NCI-H526 treated with DMSO at 0.1 percent for 48 hours (cell line): ENCODE results near the gene FGD3.

Source experiments
- DNase-seq: peaks from one replicate; lab custom pipeline; 2025; lab: John Stamatoyannopoulos, UW

Gene FGD3

GRCh38 chr9:93028448-93029006, 81.2 kb downstream of the FGD3 start:
- no peak for DNase-seq

DNA sequence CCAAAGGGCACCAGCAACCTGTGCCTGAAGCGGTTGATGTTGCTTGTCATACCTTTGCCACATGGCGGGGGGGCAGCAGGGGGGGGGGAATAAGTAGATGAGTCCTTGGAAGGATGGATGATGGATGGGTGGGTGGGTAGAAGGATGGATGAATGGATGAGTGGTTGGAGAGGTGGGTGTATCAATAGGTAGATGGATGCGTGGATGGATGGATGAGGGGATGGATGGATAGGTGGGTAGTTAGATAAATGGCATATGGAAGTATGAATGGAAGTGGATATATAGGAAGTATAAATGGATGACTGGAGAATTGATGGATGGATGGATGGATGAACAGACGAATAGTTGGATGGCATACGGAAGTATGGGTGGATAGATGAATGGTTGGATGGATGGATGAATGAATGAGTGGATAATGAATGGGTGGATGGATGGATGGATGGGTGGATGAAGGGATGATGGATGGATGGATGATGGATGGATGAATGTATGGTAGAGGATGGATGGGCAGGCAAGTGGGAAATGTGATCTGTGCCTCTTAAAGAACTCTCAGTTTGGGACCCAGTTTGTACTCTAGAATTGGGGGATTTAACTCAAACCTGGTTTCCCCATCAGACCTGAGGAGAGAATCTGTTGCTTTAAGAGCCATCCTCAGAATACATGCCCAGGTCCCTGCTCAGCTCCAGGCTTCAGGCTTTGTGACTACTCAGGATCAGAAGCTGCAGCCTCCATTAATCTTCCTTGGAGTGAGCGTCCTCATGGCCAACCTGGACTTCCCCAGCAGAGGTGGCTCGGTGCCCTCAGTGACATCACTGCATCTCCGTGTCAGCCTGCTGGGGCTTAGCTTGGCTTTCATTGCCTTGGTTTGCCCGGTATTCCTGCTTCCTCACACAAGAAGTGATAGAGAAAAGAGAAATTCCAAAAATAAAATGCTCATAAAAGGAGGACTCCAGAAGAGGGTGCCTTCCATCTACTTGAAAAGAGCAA, 83.6 kb downstream of the FGD3 start:
- no peak for DNase-seq

- DNase-seq: no peak
Observed at GRCh38 chr9:93031629-93032430, 84.5 kb downstream of the FGD3 start.

- DNase-seq: no peak
Observed at GRCh38 chr9:93032545-93032944, 85.2 kb downstream of the FGD3 start.

DNA sequence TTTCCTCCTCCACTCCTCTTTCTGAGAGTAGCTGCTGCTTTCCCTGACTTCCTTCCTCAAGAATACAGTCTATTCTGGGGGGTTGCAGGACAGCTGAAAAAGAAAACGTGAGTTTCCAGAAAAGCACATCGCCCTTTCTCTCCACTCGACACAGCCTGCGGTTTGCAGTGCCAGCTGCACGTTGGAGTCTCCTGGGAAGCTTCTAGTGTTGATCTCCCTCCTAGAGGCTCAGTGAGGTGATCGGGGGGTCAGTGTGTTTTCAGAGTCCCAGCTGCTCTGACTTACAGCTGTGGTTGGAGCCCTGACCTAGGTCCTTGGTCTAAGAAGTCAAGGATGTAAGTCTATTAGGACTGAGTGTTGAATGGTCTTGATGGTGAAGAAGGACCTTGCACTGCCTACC, 86.2 kb downstream of the FGD3 start:
- no peak for DNase-seq

GRCh38 chr9:93035106-93035660, 87.9 kb downstream of the FGD3 start:
- no peak for DNase-seq

DNA sequence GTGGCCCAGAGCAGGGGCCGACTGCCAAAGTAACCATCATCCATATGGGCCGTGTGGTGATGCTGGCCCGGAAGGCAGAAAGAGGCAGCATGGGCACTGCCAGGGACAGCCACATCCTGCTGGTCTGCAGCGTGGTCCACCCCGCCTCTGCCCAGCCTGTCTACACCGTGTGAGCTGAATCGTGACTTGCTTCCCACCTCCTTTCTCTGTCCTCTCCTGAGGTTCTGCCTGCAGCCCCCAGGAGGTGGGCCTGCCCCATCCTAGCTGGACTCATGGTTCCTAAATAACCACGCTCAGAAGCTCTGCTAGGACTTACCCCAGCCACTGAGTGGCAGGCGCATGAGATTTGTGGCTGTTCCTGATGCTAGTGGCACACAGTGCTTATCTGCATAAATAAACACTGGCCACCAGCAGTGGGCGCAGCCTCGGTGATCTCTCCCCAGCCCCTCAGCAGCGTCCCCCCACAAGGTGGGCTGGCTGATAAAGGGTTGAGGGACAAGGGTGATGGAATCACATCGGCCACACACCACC, 88.6 kb downstream of the FGD3 start:
- no peak for DNase-seq

- DNase-seq: no peak
Observed at GRCh38 chr9:93036887-93037475, 89.7 kb downstream of the FGD3 start.

DNA sequence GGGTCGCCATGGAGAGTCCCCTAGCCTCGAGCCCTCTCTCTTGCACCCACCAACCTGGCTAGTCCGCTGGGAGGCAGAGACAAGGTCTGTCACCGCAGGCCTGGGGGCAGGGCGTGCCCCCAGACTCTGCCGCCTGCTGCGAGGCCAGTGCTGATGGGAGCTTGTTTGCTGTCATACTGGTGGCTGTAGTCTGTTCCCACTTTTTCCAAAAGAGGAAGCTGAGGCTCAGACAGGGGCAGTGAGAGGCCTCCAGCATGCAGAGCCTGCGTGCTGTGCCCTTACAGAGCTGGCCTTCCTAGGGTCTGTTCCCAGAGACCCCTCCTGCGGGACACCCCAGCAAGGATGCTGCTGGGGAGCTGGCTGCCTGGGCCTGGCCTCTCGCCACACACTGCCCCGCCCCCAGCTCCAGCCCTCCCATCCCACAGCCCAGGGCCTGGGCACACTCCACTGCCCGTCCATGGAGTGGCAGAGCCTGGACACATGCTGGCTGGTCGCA, 90.2 kb downstream of the FGD3 start:
- DNase-seq: no peak

DNA sequence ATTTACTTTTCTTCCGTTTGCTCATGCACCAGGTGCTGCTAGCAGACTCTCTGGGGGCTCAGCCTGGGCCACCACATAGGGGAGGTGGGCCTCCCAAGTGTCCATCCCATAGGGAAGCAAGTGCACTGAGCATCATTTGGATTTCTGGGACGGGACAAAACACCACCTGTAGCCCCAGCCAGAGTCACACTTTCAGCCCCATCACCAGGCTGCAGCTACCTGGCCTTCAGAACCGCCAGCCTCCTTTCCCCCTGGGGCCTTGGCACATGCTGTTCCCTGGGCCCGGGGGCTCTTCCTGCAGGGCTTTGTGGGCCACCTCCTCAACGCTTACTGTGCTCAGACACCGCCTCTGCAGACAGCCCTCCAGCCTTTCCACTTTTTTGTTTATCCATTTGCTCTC, 91.6 kb downstream of the FGD3 start:
- no peak for DNase-seq

DNA sequence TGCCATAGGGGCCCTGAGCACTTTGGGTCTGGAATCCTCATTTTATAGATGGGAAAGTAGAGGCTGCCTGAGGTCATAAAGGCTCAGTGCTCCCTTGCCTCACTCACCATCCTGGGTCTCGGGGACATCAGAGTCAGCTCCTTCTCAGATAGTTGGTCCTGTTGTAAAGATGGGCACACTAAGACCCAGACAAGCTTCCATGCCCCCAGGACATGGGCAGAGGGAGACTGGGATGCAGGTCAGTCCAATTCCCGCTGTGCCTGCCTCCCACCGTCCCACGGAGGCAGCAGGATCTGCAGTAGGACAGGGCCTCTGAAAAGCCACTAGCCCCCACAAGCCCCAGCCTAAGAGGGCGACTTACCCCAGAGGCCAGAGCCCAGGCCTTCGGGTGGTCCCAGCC, 92.1 kb downstream of the FGD3 start:
- DNase-seq: no peak

DNA sequence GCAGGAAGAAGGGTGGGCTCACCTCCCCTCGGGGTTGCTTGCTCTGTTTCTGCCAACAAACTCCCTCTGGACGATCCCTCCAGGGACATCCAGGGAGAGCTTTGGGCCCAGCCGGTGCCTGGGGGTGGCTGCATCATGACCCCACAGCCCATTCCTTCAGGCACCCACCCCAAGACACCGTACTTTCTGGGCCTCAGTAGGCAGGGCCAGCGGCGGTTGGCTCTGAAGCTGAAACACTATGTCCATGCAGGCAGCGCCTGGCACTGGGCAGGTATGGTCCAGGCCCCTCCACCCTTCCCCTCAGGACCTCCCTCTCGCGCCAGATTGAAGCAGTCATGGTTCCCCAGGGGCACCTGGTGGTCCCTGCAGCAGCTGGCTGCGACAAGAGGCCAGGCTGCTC, 92.7 kb downstream of the FGD3 start:
- DNase-seq: no peak

DNA sequence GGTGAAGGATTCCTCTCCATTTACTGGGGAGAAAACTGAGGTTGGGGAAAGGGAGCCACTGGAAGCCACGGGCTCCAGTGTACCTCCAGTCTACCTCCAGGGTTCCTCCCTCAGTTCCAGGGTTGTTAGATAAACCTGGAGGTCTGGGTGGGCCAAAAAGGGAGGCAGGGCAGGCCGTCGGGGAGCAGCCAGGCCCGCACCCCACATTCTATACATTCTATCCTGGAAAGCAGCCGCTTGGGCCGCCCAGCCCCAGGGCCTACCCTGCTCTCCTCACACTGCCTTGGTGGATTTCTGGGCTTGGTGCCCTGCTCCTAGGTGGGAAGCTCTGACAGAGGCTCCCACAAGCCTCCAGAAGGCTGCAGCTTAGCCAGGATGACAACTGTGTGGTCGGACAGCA, 93.1 kb downstream of the FGD3 start:
- DNase-seq: no peak

GRCh38 chr9:93041108-93041802, 93.9 kb downstream of the FGD3 start:
- no peak for DNase-seq

DNA sequence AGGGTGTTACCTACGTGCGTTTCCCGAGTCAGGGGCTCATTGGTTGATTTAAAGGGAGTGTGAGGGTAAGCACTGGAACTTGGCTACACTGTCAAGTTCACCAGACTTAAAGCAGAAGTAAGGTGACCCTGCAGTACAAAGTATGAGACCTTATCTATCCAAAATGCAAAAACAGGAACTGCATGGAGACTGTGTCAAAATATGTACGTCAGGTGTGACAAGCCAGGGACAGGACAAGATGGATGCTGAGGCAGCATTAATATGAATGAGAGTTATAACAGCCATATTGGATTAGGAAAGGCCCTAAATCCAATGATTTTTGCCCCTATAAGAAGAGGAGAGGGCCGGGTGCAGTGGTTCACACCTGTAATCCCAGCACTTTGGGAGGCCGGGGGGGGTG, 95.8 kb downstream of the FGD3 start:
- DNase-seq: no peak

DNA sequence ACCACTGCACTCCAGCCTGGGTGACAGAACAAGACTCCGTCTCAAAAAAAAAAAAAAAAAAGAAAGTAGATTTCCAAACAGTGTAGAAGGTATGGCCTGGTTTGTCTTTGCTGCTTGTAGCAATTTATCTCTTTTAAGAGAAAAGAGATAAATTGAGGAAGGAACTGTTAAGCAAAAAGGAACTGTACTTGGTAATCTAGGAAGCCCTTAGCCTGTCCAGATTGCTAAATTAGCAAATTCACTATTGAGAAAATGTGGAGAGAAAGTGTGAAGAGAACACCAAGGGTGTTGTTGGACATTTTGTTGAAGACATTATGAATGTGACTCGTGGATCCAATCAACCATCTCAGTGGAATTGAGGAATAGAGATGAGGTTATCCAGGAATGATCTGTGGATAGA, 98.2 kb downstream of the FGD3 start:
- no peak for DNase-seq

DNA sequence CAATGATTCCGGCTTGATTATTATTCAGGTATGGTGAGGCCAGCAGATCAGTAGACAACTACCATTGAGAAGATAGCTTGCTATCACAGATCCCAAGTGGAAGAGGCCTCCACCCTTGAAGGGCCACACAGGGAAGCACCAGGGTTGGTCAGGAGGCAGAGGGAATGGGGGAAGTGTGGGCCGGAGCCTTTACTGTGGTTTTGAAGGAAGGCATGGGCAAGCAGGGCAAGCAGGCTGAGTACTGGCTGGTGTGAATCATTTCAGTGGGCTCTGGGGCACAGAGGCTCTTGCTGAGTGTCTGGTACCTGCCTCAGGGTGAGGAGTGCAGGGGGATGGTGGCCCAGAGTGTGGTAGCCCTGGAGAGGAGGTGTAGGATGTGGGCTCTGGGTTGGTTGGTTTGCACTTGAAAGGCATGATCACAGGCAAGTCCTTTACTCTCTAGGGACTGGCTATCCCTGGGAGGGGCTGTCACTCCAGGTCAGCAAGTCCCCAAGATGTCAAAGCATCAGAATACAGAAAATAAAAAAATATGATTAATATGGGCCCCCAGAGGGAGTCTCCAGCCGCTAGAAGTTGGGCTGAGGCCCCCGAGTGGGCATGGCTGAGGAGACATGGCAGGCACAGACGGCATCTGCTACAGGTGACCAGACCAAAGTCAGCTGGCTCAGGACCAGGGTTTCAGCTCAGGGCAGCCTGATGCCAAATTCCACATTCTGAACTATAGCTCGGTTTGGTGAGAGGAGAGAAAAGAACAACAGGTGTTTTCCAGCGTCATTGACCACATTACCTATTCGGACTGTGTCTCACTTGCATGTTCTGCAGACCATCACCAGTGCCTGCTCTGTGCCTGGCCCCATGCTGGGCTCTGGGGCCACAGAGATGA, 101.5 kb downstream of the FGD3 start:
- DNase-seq: no peak

DNA sequence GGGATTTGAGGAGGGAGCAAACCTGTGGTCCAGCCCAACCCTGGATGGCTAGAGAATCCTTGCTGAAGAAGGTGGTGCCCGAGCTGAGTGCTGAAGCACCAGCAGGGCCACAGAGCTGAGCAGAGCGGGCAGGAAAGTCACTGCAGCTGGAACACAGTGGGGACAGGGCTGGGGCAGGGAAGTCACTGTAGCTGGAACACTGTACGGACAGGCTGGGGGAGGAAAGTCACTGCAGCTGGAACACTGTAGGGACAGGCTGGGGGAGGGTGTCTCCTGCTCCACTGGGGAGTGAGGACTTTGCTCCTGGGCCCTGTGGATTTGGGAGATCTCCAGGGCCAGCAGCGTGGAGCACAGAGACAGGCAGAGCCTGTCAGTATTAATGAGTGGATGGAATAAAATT, 102.2 kb downstream of the FGD3 start:
- DNase-seq: no peak

DNA sequence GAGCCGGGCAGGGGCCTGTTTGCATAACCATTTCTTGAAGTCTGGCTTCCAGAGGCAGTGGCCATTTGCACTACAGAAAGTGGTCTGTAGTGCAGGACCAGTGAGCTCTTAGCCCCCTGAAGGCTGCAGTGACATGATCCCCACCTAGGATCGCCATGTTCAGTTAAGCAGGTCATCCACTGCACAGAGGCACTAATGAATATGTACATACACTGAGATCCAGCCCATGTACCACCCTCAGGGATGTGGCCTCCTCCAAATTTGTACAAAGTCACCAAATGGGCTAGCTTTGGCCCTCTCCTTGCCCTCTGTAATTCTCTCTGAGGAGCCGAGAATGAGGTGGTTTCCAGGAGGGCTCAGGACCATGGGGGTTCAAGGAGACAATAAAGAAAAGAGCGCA, 102.9 kb downstream of the FGD3 start:
- DNase-seq: no peak

GRCh38 chr9:93051680-93052089, 104.4 kb downstream of the FGD3 start:
- DNase-seq: no peak
